Thyroid gland (tissue), 4 donors: Measurements from ENCODE around the gene FRG2B. TPM values are rescaled to one million over a fixed set of nuclear protein-coding genes. Genes with fewer than 3 reads are reported as not detected.
"Not testable (repeated sequence)": the region's sequence is repeated elsewhere in the genome, so short reads cannot be mapped to it uniquely, and the experiment has no call there.

Experiments used
- DNase-seq, 2 donors: peaks; one replicate each; pipeline ENCODE4 v3.0.0-alpha.2; 2019
- H3K27ac ChIP-seq, 3 donors: fragments of 200-600 bp; sonication (generic); 1 replicate in 2 of 3; 2 replicates in 1 of 3; pipeline ENCODE4 v1.5.1; 2016 to 2019; ENCODE audit warnings: mild to moderate bottlenecking in 1 of 3, moderate library complexity in 1 of 3
- H3K27me3 ChIP-seq: fragments of 200-600 bp; sonication (generic); one replicate; pipeline ENCODE4 v1.5.1; 2019
- H3K36me3 ChIP-seq, 2 donors: fragments of 200-600 bp; sonication (generic); one replicate each; pipeline ENCODE4 v1.5.1; 2016 to 2019
- H3K4me1 ChIP-seq, 2 donors: fragments of 200-600 bp; sonication (generic); one replicate each; pipeline ENCODE4 v1.5.1; 2017 to 2019
- H3K4me3 ChIP-seq, 3 donors: fragments of 200-600 bp; sonication (generic); replicated peaks in 1 of 3; 1 replicate in 2 of 3; 2 replicates in 1 of 3; pipeline ENCODE4 v1.5.1; 2016; ENCODE audit warnings: mild to moderate bottlenecking in 1 of 3
- H3K9me3 ChIP-seq: fragments of 200-600 bp; sonication (generic); one replicate; pipeline ENCODE4 v1.5.1; 2017
- POLR2A ChIP-seq, 2 donors: fragments of 450-650 bp; IDR thresholded peaks; one replicate each; pipeline ENCODE4 v1.6.1; 2017; ENCODE audit warnings: antibody characterized with exemption in 2 of 2, mild to moderate bottlenecking in 2 of 2, moderate library complexity in 1 of 2
- WGBS, 2 donors: methylation state at CpG; one replicate each; pipeline ENCODE4 v1.1.5; 2017; 5-methylcytosine and 5-hydroxymethylcytosine counted together
- intact Hi-C: fragments of 100-400 bp; cut with DNase I; formaldehyde crosslinking; loops from one replicate; pipeline ENCODE4 v1.15.1; 2023
- total RNA-seq, 4 donors: library from RNA; depleted of rRNA; stranded (reverse); fragments of >200 nt; gene quantifications; one replicate each; pipeline ENCODE4 v1.2.3, GENCODE V29; 2016
- TF ChIP-seq, protein P1 (sequence below), 6 experiments: fragments of 200-600 bp in 3 of 6; fragments of 450-650 bp in 3 of 6; sonication (generic) in 3 of 6; IDR thresholded peaks; one replicate each; pipeline ENCODE4 v1.5.1; 2016 to 2019; ENCODE audit warnings: antibody characterized with exemption in 6 of 6, mild to moderate bottlenecking in 2 of 6, inconsistent platforms in 1 of 6, moderate library complexity in 1 of 6

FRG2B gene
- total RNA-seq, 4 donors from 2014 or later = not detected

DNA sequence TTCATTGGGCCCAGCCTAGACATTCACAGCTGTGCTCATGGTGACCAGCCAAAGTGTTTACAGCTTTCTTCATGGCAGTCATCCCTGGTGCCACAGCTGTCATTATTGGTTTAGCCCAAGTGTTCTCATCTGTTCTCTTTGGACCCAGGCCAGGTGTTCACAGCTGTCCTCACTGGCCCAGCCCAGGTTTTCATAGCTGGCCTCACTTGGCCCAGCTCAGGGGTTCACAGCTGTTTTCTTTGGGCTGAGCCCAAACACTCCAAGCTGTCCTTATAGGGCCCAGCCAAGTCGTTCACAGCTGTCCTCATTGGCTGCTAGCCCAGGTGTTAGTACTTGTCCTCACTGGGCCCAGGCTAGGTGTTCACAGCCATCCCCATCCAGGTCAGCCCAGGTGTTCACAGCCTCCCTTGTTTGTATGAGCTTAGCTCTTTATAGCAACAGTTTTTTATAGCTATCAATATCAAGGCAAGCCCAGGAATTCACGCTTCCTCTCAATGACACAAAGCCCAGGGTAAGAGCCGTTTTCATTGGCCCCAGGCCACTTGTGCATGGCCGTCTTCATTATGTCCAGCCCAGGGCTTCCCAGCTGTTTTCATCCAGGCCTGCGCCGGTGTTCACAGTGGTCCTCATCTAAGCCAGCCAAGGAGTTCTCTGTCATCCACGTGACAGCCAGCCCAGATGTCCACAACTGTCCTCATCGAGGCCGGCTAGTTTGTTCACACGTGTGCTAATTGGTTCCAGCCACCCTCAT is 11.6 kb downstream of the FRG2B start:
- 77 to 78% methylated on average over 10 of the region's 10 CpGs for WGBS, 2 donors
- intact Hi-C loops = no loop called here
- TF ChIP-seq, protein P1, sequence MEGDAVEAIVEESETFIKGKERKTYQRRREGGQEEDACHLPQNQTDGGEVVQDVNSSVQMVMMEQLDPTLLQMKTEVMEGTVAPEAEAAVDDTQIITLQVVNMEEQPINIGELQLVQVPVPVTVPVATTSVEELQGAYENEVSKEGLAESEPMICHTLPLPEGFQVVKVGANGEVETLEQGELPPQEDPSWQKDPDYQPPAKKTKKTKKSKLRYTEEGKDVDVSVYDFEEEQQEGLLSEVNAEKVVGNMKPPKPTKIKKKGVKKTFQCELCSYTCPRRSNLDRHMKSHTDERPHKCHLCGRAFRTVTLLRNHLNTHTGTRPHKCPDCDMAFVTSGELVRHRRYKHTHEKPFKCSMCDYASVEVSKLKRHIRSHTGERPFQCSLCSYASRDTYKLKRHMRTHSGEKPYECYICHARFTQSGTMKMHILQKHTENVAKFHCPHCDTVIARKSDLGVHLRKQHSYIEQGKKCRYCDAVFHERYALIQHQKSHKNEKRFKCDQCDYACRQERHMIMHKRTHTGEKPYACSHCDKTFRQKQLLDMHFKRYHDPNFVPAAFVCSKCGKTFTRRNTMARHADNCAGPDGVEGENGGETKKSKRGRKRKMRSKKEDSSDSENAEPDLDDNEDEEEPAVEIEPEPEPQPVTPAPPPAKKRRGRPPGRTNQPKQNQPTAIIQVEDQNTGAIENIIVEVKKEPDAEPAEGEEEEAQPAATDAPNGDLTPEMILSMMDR (IDR thresholded peaks at IDR 0.05) = no peak
- no peaks in the 10 kb centered on the region for H3K9me3 ChIP-seq
- no peaks in the 10 kb centered on the region for H3K27me3 ChIP-seq
- no peaks in the 10 kb centered on the region for H3K36me3 ChIP-seq
- no peak overlapping the region for H3K27ac ChIP-seq
- peaks cover 0 to 8% of the 10 kb centered on the region in 2 donors for H3K4me1 ChIP-seq
- no peak overlapping the region for H3K4me3 ChIP-seq
- DNase-seq = peak; percentile 66 to 81

DNA sequence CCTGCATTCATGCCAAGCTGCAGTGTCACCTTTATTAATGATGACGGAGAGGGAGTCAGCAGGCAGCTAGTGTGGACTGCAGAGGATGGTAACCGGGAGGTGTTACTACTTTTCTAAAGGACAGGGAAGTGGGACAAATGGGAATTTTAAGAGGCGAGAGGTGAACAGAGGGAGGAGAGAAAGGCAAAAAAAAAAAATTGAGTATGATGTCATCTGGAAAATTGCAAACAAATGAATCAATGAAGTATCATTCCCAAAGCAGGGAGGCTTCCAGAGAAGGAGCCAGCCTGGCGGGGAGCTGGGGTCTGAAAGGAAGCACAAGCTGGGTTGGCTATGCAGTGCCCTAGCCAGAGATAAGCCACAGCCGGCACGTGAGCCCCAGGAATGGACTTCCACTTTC is 12.9 kb downstream of the FRG2B start:
- Histone ChIP-seq H3K36me3 (no peaks in the 10 kb centered on the region), H3K9me3 (no peaks in the 10 kb centered on the region), H3K27ac (no peak overlapping the region), H3K4me3 (no peak overlapping the region), H3K27me3 (no peaks in the 10 kb centered on the region), H3K4me1 (peaks cover 0 to 8% of the 10 kb centered on the region in 2 donors)
- no peak for DNase-seq
- intact Hi-C loops = no loop called here
- no peak for TF ChIP-seq POLR2A (IDR thresholded peaks at IDR 0.05)
- TF ChIP-seq, protein P1 (IDR thresholded peaks at IDR 0.05) = no peak
- 65 to 77% methylated on average over 6 of the region's 6 CpGs for WGBS, 2 donors

DNA sequence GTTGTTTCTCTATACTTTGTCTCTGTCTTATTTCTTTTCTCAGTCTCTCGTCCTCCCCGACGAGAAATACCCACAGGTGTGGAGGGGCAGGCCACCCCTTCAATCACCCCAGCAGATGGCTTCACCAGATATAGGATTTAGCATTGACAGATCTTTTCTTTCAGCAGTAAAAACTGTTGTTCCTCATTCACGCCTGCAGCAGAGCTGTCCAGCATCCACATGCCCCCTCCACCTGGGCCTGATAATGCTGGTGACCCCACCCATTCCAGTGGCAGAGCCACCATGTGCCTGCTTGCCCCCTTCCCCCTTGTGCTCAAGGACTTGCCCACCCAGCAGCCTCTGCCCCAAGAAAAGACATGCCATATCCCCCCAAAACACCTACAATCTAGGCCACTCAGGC is 15.5 kb downstream of the FRG2B start:
- intact Hi-C loops = no loop called here
- peaks cover 0 to 4% of the 10 kb centered on the region in 2 donors for H3K4me1 ChIP-seq
- no peak for DNase-seq

DNA sequence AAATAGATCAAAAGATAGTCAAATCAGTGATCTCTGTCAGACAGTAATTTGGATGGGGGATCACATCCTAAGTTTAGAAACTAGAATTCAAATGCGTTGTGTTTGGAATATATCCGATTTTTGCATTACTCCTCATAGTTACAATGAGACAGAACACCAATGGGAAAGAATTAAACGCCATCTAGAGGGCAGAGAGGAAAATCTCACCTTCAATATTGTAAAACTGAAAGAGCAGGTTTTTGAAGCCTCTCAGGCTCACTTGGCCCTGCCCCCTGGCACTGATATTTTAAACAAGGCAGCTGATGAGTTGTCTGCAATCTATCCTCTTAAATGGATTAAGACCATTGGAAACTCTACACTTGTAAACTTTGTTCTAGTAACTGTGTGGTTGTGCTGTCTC is 17.7 kb downstream of the FRG2B start:
- Histone ChIP-seq H3K27ac (no peak overlapping the region), H3K9me3 (no peaks in the 10 kb centered on the region), H3K27me3 (no peaks in the 10 kb centered on the region), H3K36me3 (no peaks in the 10 kb centered on the region), H3K4me3 (no peak overlapping the region), H3K4me1 (no peaks in the 10 kb centered on the region)
- no peak for TF ChIP-seq POLR2A (IDR thresholded peaks at IDR 0.05)
- TF ChIP-seq, protein P1 (IDR thresholded peaks at IDR 0.05) = peak; percentile 5 to 61 (median 26)
- intact Hi-C loops = no loop called here
- WGBS, 2 donors = 14 to 24% methylated on average over 3 of the region's 3 CpGs
- peak; percentile 15 to 42 for DNase-seq

More for the DNA sequence above, 15.5 kb downstream of the FRG2B start:
- no peaks in the 10 kb centered on the region for H3K36me3 ChIP-seq
- H3K27me3 ChIP-seq = no peaks in the 10 kb centered on the region
- no peak for TF ChIP-seq POLR2A (IDR thresholded peaks at IDR 0.05)
- TF ChIP-seq, protein P1 (IDR thresholded peaks at IDR 0.05) = no peak
- 60 to 74% methylated on average over 4 of the region's 4 CpGs for WGBS, 2 donors
- H3K4me3 ChIP-seq = no peak overlapping the region
- H3K9me3 ChIP-seq = no peaks in the 10 kb centered on the region
- H3K27ac ChIP-seq = no peak overlapping the region

DNA sequence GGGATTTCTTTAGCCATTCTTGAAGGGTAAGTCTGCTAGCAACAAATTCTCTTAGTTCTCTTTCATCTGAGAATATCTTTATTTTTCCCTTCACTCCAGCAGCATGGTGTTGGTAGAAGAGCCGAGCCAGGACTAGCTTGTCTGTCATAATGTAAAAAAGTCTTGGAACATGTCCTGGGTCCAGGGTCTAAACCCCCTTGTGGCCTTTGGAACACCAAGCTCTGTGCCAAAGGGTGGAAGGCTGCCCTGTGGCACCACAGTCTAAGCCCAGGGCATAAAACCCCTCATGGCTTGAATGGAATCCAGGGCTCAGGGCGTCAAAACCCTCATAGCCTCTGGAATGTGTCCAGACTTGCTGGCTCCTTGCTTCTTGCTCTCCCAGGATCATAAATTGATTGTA is 23.2 kb downstream of the FRG2B start:
- H3K4me1 ChIP-seq, H3K36me3 ChIP-seq, H3K27me3 ChIP-seq, H3K9me3 ChIP-seq, H3K4me3 ChIP-seq, H3K27ac ChIP-seq, intact Hi-C loops, DNase-seq: not testable (repeated sequence)
- 72 to 74% methylated on average over 2 of the region's 2 CpGs for WGBS, 2 donors
